AML-193 (cell line): ENCODE measurements around the gene DNASE2B.

Source experiments
- DNase-seq, 2 experiments: peaks; one replicate each; lab custom pipeline; 2025; lab: John Stamatoyannopoulos, UW

DNASE2B gene

GRCh38 chr1:84452436-84452835 is 54.2 kb downstream of the DNASE2B start:
- DNase-seq, result no peak

- DNase-seq, result no peak
These were observed 63.8 kb downstream of the DNASE2B start for GRCh38 chr1:84462118-84462517.
